ENCODE data around the gene BBOF1.

Gene BBOF1

GRCh38 chr14:74034572-74034971 is 15.4 kb downstream of the BBOF1 start:
- DNase-seq, result no peak

- DNase-seq, result no peak
These were observed 16.4 kb downstream of the BBOF1 start for GRCh38 chr14:74035556-74035955.

- peak; percentile 43 for DNase-seq
These were observed 19.1 kb downstream of the BBOF1 start for GRCh38 chr14:74038020-74038859.

- DNase-seq, result no peak
These were observed 23.1 kb downstream of the BBOF1 start for GRCh38 chr14:74042296-74042695.

- no peak for DNase-seq
These were observed 26.4 kb downstream of the BBOF1 start for GRCh38 chr14:74045522-74045921.

- no peak for DNase-seq
These were observed 29.1 kb downstream of the BBOF1 start for GRCh38 chr14:74048281-74048680.

- no peak for DNase-seq
These were observed 30.8 kb downstream of the BBOF1 start for GRCh38 chr14:74049876-74050495.

- no peak for DNase-seq
These were observed 43.6 kb downstream of the BBOF1 start for GRCh38 chr14:74062809-74063150.

GRCh38 chr14:74064426-74064825 is 45.3 kb downstream of the BBOF1 start:
- no peak for DNase-seq

GRCh38 chr14:74064883-74065282 is 45.7 kb downstream of the BBOF1 start:
- no peak for DNase-seq

- no peak for DNase-seq
These were observed 46.8 kb downstream of the BBOF1 start for GRCh38 chr14:74065746-74066575.

- no peak for DNase-seq
These were observed 58.3 kb downstream of the BBOF1 start for GRCh38 chr14:74077401-74077800.

- no peak for DNase-seq
These were observed 61.8 kb downstream of the BBOF1 start for GRCh38 chr14:74080820-74081460.

- no peak for DNase-seq
These were observed 62.3 kb downstream of the BBOF1 start for GRCh38 chr14:74081491-74081890.

- DNase-seq, result no peak
These were observed 64.0 kb downstream of the BBOF1 start for GRCh38 chr14:74083161-74083560.

- DNase-seq, result no peak
These were observed 64.7 kb downstream of the BBOF1 start for GRCh38 chr14:74083784-74084276.

- peak; percentile 100 for DNase-seq
These were observed 65.3 kb downstream of the BBOF1 start, which contains the start of the genes ALDH6A1 and LIN52 for GRCh38 chr14:74084277-74085046. ALDH6A1 (minus strand) TSS chr14:74084453; CDS start chr14:74084394, 59 bp downstream. LIN52 (plus strand) TSS chr14:74084956; CDS start chr14:74084975, 19 bp downstream.

- DNase-seq, result no peak
These were observed 66.0 kb downstream of the BBOF1 start for GRCh38 chr14:74085047-74085637.

- no peak for DNase-seq
These were observed 66.7 kb downstream of the BBOF1 start for GRCh38 chr14:74085828-74086227.

GRCh38 chr14:74089251-74090020 is 70.3 kb downstream of the BBOF1 start:
- DNase-seq, result no peak

GRCh38 chr14:74105381-74105780 is 86.2 kb downstream of the BBOF1 start:
- no peak for DNase-seq
